HG03045 (cell line): ENCODE data around the gene USP8.

Experiments
- ATAC-seq: cut with Tn5 transposase; IDR thresholded peaks from one replicate; pipeline ENCODE4 v1.9.1; 2021; ENCODE audit warnings: mild to moderate bottlenecking, moderate library complexity; ENCODE audit not compliant: unreplicated experiment

USP8 gene

GRCh38 chr15:50531163-50531562 lies 107.0 kb downstream of the USP8 start:
- ATAC-seq: no peak

- no peak for ATAC-seq
These were observed 107.6 kb downstream of the USP8 start for GRCh38 chr15:50531766-50532165.

- no peak for ATAC-seq
These were observed 118.6 kb downstream of the USP8 start for GRCh38 chr15:50542887-50543210.

- no peak for ATAC-seq
These were observed 119.4 kb downstream of the USP8 start for GRCh38 chr15:50543556-50543955.

- no peak for ATAC-seq
These were observed 120.2 kb downstream of the USP8 start for GRCh38 chr15:50544368-50544767.

GRCh38 chr15:50546566-50546965 lies 122.4 kb downstream of the USP8 start, which contains the start of gene USP50:
TSS of gene USP50 (minus strand) at chr15:50546666. CDS start at chr15:50546525, 141 bp downstream.
- no peak for ATAC-seq

GRCh38 chr15:50549326-50549725 lies 125.1 kb downstream of the USP8 start:
- ATAC-seq: no peak

GRCh38 chr15:50552238-50552637 lies 128.0 kb downstream of the USP8 start:
- no peak for ATAC-seq

- no peak for ATAC-seq
These were observed 132.6 kb downstream of the USP8 start for GRCh38 chr15:50556642-50557371.

GRCh38 chr15:50558012-50558411 lies 133.8 kb downstream of the USP8 start:
- no peak for ATAC-seq

- ATAC-seq: no peak
These were observed 138.8 kb downstream of the USP8 start for GRCh38 chr15:50562735-50563640.

- no peak for ATAC-seq
These were observed 139.6 kb downstream of the USP8 start for GRCh38 chr15:50563756-50564155.
